GM12878 (cell line): Measurements from ENCODE around the gene TEX54. TPM values are rescaled to one million over a fixed set of nuclear protein-coding genes. Genes with fewer than 3 reads are reported as not detected.

Experiments used
- BHLHE40 ChIP-seq, 2 experiments: fragments of 450-650 bp in 1 of 2; IDR thresholded peaks; 2 replicates each; pipeline ENCODE4 v1.6.1; 2011 to 2017; ENCODE audit warnings: low read depth in 2 of 2, borderline replicate concordance in 1 of 2, improper control_type of control experiment in 1 of 2, low read length in 1 of 2, mild to moderate bottlenecking in 1 of 2
- CBFB ChIP-seq: IDR thresholded peaks from 2 replicates; pipeline ENCODE4 v1.6.1; 2016; ENCODE audit warnings: antibody characterized with exemption, low read depth
- CHD2 ChIP-seq: IDR thresholded peaks from 2 replicates; pipeline ENCODE4 v1.6.1; 2011; ENCODE audit warnings: low read depth, low read length, improper control_type of control experiment, borderline replicate concordance
- CREB1 ChIP-seq: IDR thresholded peaks from 2 replicates; pipeline ENCODE4 v1.6.1; 2012; ENCODE audit warnings: low read depth, mild to moderate bottlenecking, inconsistent platforms
- FOXK2 ChIP-seq: fragments of 450-650 bp; IDR thresholded peaks from 2 replicates; pipeline ENCODE4 v1.6.1; 2017; ENCODE audit warnings: mild to moderate bottlenecking, moderate library complexity
- NR2C2 ChIP-seq: IDR thresholded peaks from 2 replicates; pipeline ENCODE4 v1.6.1; 2011; ENCODE audit warnings: borderline replicate concordance, low read depth; ENCODE audit not compliant: control insufficient read depth, insufficient read length
- POLR2A ChIP-seq: IDR thresholded peaks from 2 replicates; pipeline ENCODE4 v1.6.1; 2011; ENCODE audit warnings: low read depth, mild to moderate bottlenecking, low read length
- POU2F2 ChIP-seq: IDR thresholded peaks from 3 replicates; pipeline ENCODE4 v1.6.1; 2011; ENCODE audit warnings: low read depth, mild to moderate bottlenecking, low read length, borderline replicate concordance
- RAD21 ChIP-seq: IDR thresholded peaks from 2 replicates; pipeline ENCODE4 v1.6.1; 2011; ENCODE audit warnings: mild to moderate bottlenecking, low read depth, low read length, moderate library complexity; ENCODE audit not compliant: insufficient read depth
- SMAD1 ChIP-seq: fragments of 450-650 bp; IDR thresholded peaks from 2 replicates; pipeline ENCODE4 v1.6.1; 2018; ENCODE audit warnings: mild to moderate bottlenecking, low read depth; ENCODE audit not compliant: partially characterized antibody
- SUPT20H ChIP-seq: IDR thresholded peaks from 2 replicates; pipeline ENCODE4 v1.6.1; 2011; ENCODE audit warnings: low read depth, mild to moderate bottlenecking, low read length, moderate library complexity, borderline replicate concordance; ENCODE audit not compliant: control insufficient read depth
- TAF1 ChIP-seq: IDR thresholded peaks from 2 replicates; pipeline ENCODE4 v1.6.1; 2011; ENCODE audit warnings: mild to moderate bottlenecking, low read depth, low read length, borderline replicate concordance
- TCF3 ChIP-seq: IDR thresholded peaks from 2 replicates; pipeline ENCODE4 v1.6.1; 2012; ENCODE audit warnings: low read depth, mild to moderate bottlenecking, low read length, borderline replicate concordance; ENCODE audit not compliant: insufficient read depth
- polyA plus RNA-seq, 11 experiments: library from polyadenylated mRNA; depleted of rRNA in 4 of 11; unstranded in 6 of 11; stranded (reverse) in 5 of 11; fragments of >200 nt; fragmentation: Nextera tagmentation in 4 of 11; fragmentation: Illumina TruSeq in 1 of 11; extraction: Ambion mirVana in 4 of 11; extraction: Trizol in 1 of 11; gene quantifications; 1 replicate in 1 of 11; 2 replicates in 10 of 11; pipeline versions ENCODE4 v1.2.1 to v1.2.3, GENCODE V29; 2011 to 2016; ENCODE audit warnings: inconsistent platforms in 2 of 11, missing spikeins in 2 of 11, low read depth in 1 of 11
- total RNA-seq, 4 experiments: library from RNA; depleted of rRNA in 3 of 4; stranded (reverse); fragments of >200 nt in 3 of 4; fragmentation: Illumina TruSeq in 1 of 4; extraction: Trizol in 1 of 4; gene quantifications; 2 replicates each; pipeline versions ENCODE4 v1.2.1 to v1.2.3, GENCODE V29; 2013 to 2021
- TF ChIP-seq, protein P1 (sequence below): IDR thresholded peaks from 2 replicates; pipeline ENCODE4 v1.6.1; 2012; ENCODE audit warnings: improper control_type of control experiment, low read depth, low read length; ENCODE audit not compliant: insufficient replicate concordance
- TF ChIP-seq, protein P2 (sequence below): fragments of 450-650 bp; formaldehyde crosslinking; IDR thresholded peaks from 2 replicates; pipeline ENCODE4 v1.4.0; 2022; ENCODE audit warnings: mild to moderate bottlenecking, moderate library complexity
- TF ChIP-seq, protein P3 (sequence below), 3 experiments: IDR thresholded peaks in 2 of 3; conservative IDR thresholded peaks in 1 of 3; 2 replicates each; pipeline ENCODE4 v1.5.1; 2011; ENCODE audit warnings: low read depth in 3 of 3, low read length in 3 of 3, mild to moderate bottlenecking in 3 of 3, control low read depth in 2 of 3, moderate library complexity in 2 of 3, inconsistent platforms in 1 of 3, mixed read lengths in 1 of 3; ENCODE audit not compliant: control insufficient read depth in 2 of 3, insufficient read depth in 1 of 3; ENCODE audit errors: extremely low read depth in 1 of 3

The TEX54 gene
- total and polyA plus RNA-seq, 10 of the 15 experiments (the other 5 are each of a cell fraction or from before 2014, with no cell fraction given) = 0.38 to 0.68 (median 0.51) TPM; not detected in 7

DNA sequence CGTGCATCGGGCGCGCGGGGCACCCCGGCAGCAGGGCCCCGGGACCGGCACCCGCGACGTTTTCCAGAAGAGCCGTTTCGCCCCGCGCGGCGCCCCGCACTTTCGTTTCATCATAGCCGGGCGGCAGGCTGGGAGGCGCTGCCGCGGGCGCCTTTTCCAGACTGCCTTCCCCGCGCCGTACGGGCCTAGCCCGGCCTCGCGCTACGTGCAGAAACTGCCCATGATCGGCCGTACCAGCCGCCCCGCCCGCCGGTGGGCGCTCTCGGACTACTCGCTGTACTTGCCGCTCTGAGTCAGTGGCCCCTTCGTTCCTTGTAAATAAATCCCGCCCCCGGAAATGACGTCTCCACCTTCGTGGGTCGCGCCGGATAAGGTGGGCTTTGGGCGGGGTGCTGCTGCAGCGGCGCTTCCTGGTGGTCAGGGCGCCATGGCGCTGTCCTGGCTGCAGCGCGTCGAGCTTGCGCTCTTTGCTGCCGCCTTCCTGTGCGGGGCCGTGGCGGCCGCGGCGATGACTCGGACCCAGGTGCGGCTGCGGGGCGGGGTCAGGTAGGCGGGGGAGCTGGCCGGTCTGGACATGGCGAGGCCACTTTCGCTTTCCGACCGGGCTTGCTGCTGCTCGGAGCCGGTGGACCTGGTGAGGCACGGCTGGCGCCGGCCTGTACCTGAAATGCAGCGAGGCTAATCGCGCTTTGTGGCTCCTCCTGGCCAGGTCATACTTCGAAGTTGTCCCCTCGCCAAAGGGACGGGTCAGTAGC is 45.5 kb downstream of the TEX54 start, which contains the start of gene TMEM179B (continued):
- TF ChIP-seq, protein P1, sequence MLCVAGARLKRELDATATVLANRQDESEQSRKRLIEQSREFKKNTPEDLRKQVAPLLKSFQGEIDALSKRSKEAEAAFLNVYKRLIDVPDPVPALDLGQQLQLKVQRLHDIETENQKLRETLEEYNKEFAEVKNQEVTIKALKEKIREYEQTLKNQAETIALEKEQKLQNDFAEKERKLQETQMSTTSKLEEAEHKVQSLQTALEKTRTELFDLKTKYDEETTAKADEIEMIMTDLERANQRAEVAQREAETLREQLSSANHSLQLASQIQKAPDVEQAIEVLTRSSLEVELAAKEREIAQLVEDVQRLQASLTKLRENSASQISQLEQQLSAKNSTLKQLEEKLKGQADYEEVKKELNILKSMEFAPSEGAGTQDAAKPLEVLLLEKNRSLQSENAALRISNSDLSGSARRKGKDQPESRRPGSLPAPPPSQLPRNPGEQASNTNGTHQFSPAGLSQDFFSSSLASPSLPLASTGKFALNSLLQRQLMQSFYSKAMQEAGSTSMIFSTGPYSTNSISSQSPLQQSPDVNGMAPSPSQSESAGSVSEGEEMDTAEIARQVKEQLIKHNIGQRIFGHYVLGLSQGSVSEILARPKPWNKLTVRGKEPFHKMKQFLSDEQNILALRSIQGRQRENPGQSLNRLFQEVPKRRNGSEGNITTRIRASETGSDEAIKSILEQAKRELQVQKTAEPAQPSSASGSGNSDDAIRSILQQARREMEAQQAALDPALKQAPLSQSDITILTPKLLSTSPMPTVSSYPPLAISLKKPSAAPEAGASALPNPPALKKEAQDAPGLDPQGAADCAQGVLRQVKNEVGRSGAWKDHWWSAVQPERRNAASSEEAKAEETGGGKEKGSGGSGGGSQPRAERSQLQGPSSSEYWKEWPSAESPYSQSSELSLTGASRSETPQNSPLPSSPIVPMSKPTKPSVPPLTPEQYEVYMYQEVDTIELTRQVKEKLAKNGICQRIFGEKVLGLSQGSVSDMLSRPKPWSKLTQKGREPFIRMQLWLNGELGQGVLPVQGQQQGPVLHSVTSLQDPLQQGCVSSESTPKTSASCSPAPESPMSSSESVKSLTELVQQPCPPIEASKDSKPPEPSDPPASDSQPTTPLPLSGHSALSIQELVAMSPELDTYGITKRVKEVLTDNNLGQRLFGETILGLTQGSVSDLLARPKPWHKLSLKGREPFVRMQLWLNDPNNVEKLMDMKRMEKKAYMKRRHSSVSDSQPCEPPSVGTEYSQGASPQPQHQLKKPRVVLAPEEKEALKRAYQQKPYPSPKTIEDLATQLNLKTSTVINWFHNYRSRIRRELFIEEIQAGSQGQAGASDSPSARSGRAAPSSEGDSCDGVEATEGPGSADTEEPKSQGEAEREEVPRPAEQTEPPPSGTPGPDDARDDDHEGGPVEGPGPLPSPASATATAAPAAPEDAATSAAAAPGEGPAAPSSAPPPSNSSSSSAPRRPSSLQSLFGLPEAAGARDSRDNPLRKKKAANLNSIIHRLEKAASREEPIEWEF = no peak
- TF ChIP-seq TCF3 (peak; percentile 59), TAF1 (peak; percentile 91), NR2C2 (no peak), POLR2A (peak; percentile 99), RAD21 (peak; percentile 58), BHLHE40 (IDR thresholded peaks at IDR 0.05; ENCODE audit: borderline replicate concordance in 1 of 2, low read depth in 2 of 2, low read length in 1 of 2) (peak; percentile 10 to 24; a peak in 1 of 4 replicates), CBFB (peak; percentile 83), FOXK2 (0 out of 2 replicates have a peak, but pooled peaks have one; percentile 21), CHD2 (peak; percentile 69; the same call in 1 of the 2 replicates), POU2F2 (peak; percentile 93), SMAD1 (no peak), CREB1 (peak; percentile 96), SUPT20H (no peak)
- TF ChIP-seq, protein P2, sequence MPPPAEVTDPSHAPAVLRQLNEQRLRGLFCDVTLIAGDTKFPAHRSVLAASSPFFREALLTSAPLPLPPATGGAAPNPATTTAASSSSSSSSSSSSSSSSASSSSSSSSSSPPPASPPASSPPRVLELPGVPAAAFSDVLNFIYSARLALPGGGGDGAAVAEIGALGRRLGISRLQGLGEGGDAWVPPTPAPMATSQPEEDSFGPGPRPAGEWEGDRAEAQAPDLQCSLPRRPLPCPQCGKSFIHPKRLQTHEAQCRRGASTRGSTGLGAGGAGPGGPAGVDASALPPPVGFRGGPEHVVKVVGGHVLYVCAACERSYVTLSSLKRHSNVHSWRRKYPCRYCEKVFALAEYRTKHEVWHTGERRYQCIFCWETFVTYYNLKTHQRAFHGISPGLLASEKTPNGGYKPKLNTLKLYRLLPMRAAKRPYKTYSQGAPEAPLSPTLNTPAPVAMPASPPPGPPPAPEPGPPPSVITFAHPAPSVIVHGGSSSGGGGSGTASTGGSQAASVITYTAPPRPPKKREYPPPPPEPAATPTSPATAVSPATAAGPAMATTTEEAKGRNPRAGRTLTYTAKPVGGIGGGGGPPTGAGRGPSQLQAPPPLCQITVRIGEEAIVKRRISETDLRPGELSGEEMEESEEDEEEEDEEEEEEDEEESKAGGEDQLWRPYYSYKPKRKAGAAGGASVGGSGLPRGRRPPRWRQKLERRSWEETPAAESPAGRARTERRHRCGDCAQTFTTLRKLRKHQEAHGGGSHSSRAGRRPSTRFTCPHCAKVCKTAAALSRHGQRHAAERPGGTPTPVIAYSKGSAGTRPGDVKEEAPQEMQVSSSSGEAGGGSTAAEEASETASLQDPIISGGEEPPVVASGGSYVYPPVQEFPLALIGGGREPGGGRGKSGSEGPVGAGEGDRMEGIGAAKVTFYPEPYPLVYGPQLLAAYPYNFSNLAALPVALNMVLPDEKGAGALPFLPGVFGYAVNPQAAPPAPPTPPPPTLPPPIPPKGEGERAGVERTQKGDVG (CRISPR knock-in tag) = no peak
- TF ChIP-seq, protein P3, sequence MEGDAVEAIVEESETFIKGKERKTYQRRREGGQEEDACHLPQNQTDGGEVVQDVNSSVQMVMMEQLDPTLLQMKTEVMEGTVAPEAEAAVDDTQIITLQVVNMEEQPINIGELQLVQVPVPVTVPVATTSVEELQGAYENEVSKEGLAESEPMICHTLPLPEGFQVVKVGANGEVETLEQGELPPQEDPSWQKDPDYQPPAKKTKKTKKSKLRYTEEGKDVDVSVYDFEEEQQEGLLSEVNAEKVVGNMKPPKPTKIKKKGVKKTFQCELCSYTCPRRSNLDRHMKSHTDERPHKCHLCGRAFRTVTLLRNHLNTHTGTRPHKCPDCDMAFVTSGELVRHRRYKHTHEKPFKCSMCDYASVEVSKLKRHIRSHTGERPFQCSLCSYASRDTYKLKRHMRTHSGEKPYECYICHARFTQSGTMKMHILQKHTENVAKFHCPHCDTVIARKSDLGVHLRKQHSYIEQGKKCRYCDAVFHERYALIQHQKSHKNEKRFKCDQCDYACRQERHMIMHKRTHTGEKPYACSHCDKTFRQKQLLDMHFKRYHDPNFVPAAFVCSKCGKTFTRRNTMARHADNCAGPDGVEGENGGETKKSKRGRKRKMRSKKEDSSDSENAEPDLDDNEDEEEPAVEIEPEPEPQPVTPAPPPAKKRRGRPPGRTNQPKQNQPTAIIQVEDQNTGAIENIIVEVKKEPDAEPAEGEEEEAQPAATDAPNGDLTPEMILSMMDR (IDR thresholded peaks at IDR 0.05 in 2 of 3, conservative IDR thresholded peaks at IDR 0.05 in 1 of 3; ENCODE audit: control insufficient read depth in 2 of 3, extremely low read depth in 1 of 3, insufficient read depth in 1 of 3, low read depth in 3 of 3, low read length in 3 of 3) = peak; percentile 65 to 75 (median 74)
